Heart left ventricle (tissue), 16 donors: ENCODE measurements around the gene MRPL48. TPM values are rescaled to one million over a fixed set of nuclear protein-coding genes. Genes with fewer than 3 reads are reported as not detected.

ENCODE experiments used
- ATAC-seq, 4 donors: fragments of 200-7000 bp; cut with Tn5 transposase; one replicate each; pipeline ENCODE4 v1.9.1; 2020 to 2022; ENCODE audit warnings: moderate library complexity in 4 of 4, mild to moderate bottlenecking in 3 of 4, moderate number of reproducible peaks in 1 of 4
- DNase-seq, 5 donors: peaks; one replicate each; pipeline ENCODE4 v3.0.0-alpha.2; 2020
- H3K27ac ChIP-seq, 12 donors: fragments of 200-600 bp; sonication (generic) in 4 of 12; one replicate each; pipeline versions ENCODE4 v1.5.0 to v1.8.0; 2016 to 2022; ENCODE audit warnings: mild to moderate bottlenecking in 2 of 12
- H3K27me3 ChIP-seq, 9 donors: fragments of 200-600 bp; sonication (generic) in 2 of 9; one replicate each; pipeline versions ENCODE4 v1.5.1 to v1.8.0; 2016 to 2022; ENCODE audit warnings: mild to moderate bottlenecking in 3 of 9
- H3K36me3 ChIP-seq, 9 donors: fragments of 200-600 bp; sonication (generic) in 2 of 9; one replicate each; pipeline versions ENCODE4 v1.5.0 to v1.8.0; 2018 to 2022; ENCODE audit warnings: mild to moderate bottlenecking in 2 of 9
- H3K4me1 ChIP-seq, 12 donors: fragments of 200-600 bp; sonication (generic) in 4 of 12; one replicate each; pipeline versions ENCODE4 v1.5.0 to v1.8.0; 2016 to 2022; ENCODE audit warnings: mild to moderate bottlenecking in 3 of 12
- H3K4me3 ChIP-seq, 12 donors: fragments of 200-600 bp; sonication (generic) in 4 of 12; one replicate each; pipeline versions ENCODE4 v1.5.0 to v1.8.0; 2017 to 2022; ENCODE audit warnings: mild to moderate bottlenecking in 9 of 12, moderate library complexity in 4 of 12
- H3K9me3 ChIP-seq, 12 donors: fragments of 200-600 bp; sonication (generic) in 4 of 12; one replicate each; pipeline versions ENCODE4 v1.5.0 to v1.8.0; 2016 to 2022; ENCODE audit warnings: mild to moderate bottlenecking in 1 of 12
- POLR2A ChIP-seq, 2 donors: fragments of 450-650 bp; IDR thresholded peaks; one replicate each; pipeline ENCODE4 v1.6.1; 2017; ENCODE audit warnings: antibody characterized with exemption in 2 of 2, mild to moderate bottlenecking in 2 of 2, moderate library complexity in 2 of 2
- WGBS, 4 donors: extraction: QIAGEN DNeasy Blood & Tissue Kit in 2 of 4; methylation state at CpG; one replicate each; pipeline versions ENCODE4 v1.1.5 to v1.1.7; 2013 to 2018; 5-methylcytosine and 5-hydroxymethylcytosine counted together
- intact Hi-C, 10 donors: fragments of 100-400 bp; cut with DNase I; formaldehyde crosslinking; loops; one replicate each; pipeline versions ENCODE4 v1.11.1 to v1.14.2; 2022
- polyA plus RNA-seq, 2 donors: library from polyadenylated mRNA; stranded (reverse); fragments of 200-250 nt; gene quantifications; one replicate each; pipeline ENCODE4 v1.2.3, GENCODE V29; 2013
- total RNA-seq, 9 donors: library from RNA; depleted of rRNA in 2 of 9; stranded (reverse); fragments of >200 nt in 2 of 9; fragmentation: NEBNext Ultra II Directional in 3 of 9; extraction: Animal tissue kit (Norgen Biotek cat#: 25700) in 3 of 9; gene quantifications; one replicate each; pipeline versions ENCODE4 v1.1.0 to v1.2.4, GENCODE V29; 2016 to 2023
- TF ChIP-seq, protein P1 (sequence below), 12 donors: fragments of 200-600 bp; sonication (generic) in 4 of 12; IDR thresholded peaks; one replicate each; pipeline versions ENCODE4 v1.5.0 to v1.8.0; 2018 to 2022; ENCODE audit warnings: antibody characterized with exemption in 12 of 12, mild to moderate bottlenecking in 5 of 12
- donor health status: ischemic (EF 13 %, LVEDD 7.1; RV severe dilation, severe dysfunction).
- donor health status: healthy with polysubstance abuse.
- donor health status: DM: no; HTN: yes; CAD: no.
- donor health status: DM: no; HTN: no; CAD: no.
- donor health status: ischemic (EF 25% LVEDD 6.9; RV normal size, moderate dysfunction).
- donor health status: ischemic (EF 25% LVEDD 5.7; RV mildly dilated, moderate dysfunction).
- donor health status: healthy.
- donor health status: DM: yes; HTN: yes; CAD: no.
- donor health status: ischemic (EF 35%, LVEDD 5.7; RV mildly dilated, moderate dysfunction).
- donor health status: nonischemic (EF 11% LVEDD 7.7; RV severe dilation, severe dysfunction).
- donor health status: DM: yes; HTN: yes; CAD: no.
- donor health status: PGD.
- donor health status: ischemic (EF 29% LVEDD 5.4; RV normal size, mild dysfunction).
- donor health status: nonischemic (EF 23%, LVEDD 6.1; RV moderate dilation, normal function).

MRPL48 gene
- total and polyA plus RNA-seq, 11 donors: 21.0 to 47.7 (median 39.4) TPM

DNA sequence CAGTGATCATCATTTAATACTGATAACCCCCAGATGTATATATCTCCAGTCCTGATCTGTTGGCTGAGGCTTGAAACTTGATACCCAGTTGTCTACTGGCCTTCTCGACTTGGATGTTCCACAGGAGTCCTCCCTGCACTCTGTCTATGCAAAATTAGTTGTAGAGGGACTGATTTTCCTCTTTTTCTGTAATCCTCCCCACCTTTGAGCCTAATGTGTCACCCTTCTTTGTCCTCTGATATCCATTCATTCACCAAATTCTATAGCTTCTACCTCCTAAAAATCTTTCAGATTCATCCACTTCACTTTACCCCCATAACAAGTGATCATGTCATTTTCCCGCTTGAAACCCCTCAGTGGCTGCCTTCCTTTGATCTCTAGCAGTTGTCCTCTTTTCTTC lies 72.5 kb downstream of the MRPL48 start:
- peaks cover 0 to 57% (median 33%) of the 10 kb centered on the region in 9 donors for H3K36me3 ChIP-seq
- ATAC-seq: no peak
- no peak for DNase-seq
- no peak overlapping the region for H3K27ac ChIP-seq
- 64 to 76% (median 68%) methylated on average over 2 of the region's 2 CpGs for WGBS, 4 donors
- no peak overlapping the region for H3K4me3 ChIP-seq
- TF ChIP-seq, protein P1, sequence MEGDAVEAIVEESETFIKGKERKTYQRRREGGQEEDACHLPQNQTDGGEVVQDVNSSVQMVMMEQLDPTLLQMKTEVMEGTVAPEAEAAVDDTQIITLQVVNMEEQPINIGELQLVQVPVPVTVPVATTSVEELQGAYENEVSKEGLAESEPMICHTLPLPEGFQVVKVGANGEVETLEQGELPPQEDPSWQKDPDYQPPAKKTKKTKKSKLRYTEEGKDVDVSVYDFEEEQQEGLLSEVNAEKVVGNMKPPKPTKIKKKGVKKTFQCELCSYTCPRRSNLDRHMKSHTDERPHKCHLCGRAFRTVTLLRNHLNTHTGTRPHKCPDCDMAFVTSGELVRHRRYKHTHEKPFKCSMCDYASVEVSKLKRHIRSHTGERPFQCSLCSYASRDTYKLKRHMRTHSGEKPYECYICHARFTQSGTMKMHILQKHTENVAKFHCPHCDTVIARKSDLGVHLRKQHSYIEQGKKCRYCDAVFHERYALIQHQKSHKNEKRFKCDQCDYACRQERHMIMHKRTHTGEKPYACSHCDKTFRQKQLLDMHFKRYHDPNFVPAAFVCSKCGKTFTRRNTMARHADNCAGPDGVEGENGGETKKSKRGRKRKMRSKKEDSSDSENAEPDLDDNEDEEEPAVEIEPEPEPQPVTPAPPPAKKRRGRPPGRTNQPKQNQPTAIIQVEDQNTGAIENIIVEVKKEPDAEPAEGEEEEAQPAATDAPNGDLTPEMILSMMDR (IDR thresholded peaks at IDR 0.05): no peak
- TF ChIP-seq POLR2A (IDR thresholded peaks at IDR 0.05): no peak
- H3K9me3 ChIP-seq: no peaks in the 10 kb centered on the region
- no peaks in the 10 kb centered on the region for H3K27me3 ChIP-seq
- peaks cover 0 to 14% (median 0%) of the 10 kb centered on the region in 12 donors for H3K4me1 ChIP-seq
- intact Hi-C loops: no loop called here

DNA sequence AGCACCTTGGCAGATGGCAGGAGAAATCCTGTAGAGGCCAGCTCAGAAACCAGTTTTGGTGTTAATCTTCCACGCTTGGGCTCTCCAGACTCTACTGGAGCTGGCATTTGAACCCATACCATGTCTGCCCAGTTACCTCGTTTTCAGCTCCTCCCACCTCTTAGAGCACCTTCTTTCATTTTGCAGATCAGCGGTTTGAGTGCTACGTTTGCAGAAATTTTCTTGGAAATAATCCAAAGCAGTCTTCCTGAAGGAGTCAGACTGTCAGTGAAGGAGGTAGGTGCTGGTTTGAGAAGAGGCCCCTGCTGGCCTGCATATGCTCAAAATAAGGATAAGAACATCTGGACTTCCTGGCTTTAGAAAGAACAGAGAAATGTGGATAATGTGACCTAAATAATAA lies 75.3 kb downstream of the MRPL48 start:
- WGBS, 4 donors: 67 to 77% (median 70%) methylated on average over 4 of the region's 4 CpGs
- intact Hi-C loops: no loop called here
- Histone ChIP-seq H3K4me3 (no peak overlapping the region), H3K36me3 (peaks cover 0 to 58% (median 34%) of the 10 kb centered on the region in 9 donors), H3K4me1 (peaks cover 0 to 11% (median 0%) of the 10 kb centered on the region in 12 donors), H3K9me3 (no peaks in the 10 kb centered on the region), H3K27ac (no peak overlapping the region), H3K27me3 (no peaks in the 10 kb centered on the region)
- DNase-seq: no peak
- no peak for TF ChIP-seq POLR2A (IDR thresholded peaks at IDR 0.05)
- TF ChIP-seq, protein P1 (IDR thresholded peaks at IDR 0.05): no peak
- ATAC-seq: no peak

DNA sequence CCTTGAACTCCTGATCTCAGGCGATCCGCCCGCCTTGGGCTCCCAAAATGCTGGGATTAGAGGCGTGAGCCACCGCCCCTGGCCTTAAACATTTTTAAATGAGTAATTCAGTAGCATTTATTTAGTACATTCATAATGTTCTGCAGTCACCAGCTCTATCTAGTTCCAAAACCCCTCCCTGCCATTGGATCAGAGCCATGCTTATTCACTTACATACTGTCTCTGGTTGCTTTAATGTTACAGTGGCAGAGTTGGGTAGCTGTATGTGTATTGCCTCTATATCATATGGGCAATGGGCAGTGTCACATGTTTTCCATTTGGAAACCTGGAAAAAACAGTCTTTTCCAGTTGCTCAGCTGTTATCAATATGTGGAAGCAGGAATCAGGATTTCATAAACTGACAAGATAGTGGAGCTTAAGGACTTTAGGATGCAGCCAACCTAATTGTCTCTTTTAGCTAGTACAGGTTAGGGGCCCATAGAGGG lies 78.5 kb downstream of the MRPL48 start:
- peaks cover 0 to 11% (median 0%) of the 10 kb centered on the region in 12 donors for H3K4me1 ChIP-seq
- 86 to 97% (median 91%) methylated on average over 5 of the region's 5 CpGs for WGBS, 4 donors

DNA sequence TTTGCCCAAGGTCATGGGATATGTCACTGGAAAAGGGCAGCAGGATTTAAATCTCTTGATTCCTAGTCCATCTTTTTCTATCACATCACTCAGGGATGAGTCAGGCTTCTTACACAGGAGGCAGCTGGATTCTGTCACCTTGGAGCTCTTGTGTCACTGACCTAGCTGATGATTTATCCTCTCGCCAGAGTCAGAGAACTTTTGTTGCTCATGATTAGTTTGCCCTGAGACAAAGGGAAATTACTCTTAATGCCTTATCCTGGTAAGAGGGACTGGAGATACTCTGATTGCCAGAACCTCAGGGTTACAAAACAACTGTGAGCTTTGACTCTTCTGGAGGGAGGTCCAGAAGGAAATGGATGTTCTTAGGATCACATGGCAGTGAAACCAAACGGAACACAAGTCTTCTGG lies 78.9 kb downstream of the MRPL48 start:
- H3K4me1 ChIP-seq: peaks cover 0 to 11% (median 0%) of the 10 kb centered on the region in 12 donors
- TF ChIP-seq, protein P1 (IDR thresholded peaks at IDR 0.05): no peak
- TF ChIP-seq POLR2A (IDR thresholded peaks at IDR 0.05): no peak
- H3K27me3 ChIP-seq: no peaks in the 10 kb centered on the region
- ATAC-seq: peak in 3 of 4 donors; percentile 65 to 81 (median 73)
- DNase-seq: peak in 2 of 5 donors; percentile 38 to 61
- intact Hi-C loops: no loop called here
- H3K27ac ChIP-seq: peak overlapping the region in 9 of 12 donors; percentile 5 to 55 (median 35)
- peaks cover 0 to 55% (median 30%) of the 10 kb centered on the region in 9 donors for H3K36me3 ChIP-seq
- WGBS, 4 donors: 29 to 52% (median 45%) methylated on average over 2 of the region's 2 CpGs
- H3K9me3 ChIP-seq: no peaks in the 10 kb centered on the region
- H3K4me3 ChIP-seq: no peak overlapping the region

More for the DNA sequence above, 78.5 kb downstream of the MRPL48 start:
- ATAC-seq (peak in 3 of 4 donors; percentile 21 to 58 (median 37)), DNase-seq (no peak)
- peak overlapping the region in 8 of 12 donors; percentile 5 to 52 (median 37) for H3K27ac ChIP-seq
- H3K9me3 ChIP-seq: no peaks in the 10 kb centered on the region
- no peak overlapping the region for H3K4me3 ChIP-seq
- H3K27me3 ChIP-seq: no peaks in the 10 kb centered on the region
- peaks cover 0 to 55% (median 30%) of the 10 kb centered on the region in 9 donors for H3K36me3 ChIP-seq
- intact Hi-C loops: no loop called here
- TF ChIP-seq, protein P1 (IDR thresholded peaks at IDR 0.05): no peak
- TF ChIP-seq POLR2A (IDR thresholded peaks at IDR 0.05): no peak
